IMR-90 (cell line): ENCODE results near the gene ERICH2. TPM values are rescaled to one million over a fixed set of nuclear protein-coding genes. Genes with fewer than 3 reads are reported as not detected.

Source experiments
- ATAC-seq: fragments of 200-7000 bp; cut with Tn5 transposase; 2 replicates; pipeline ENCODE4 v1.9.1; 2020; ENCODE audit warnings: low read depth, mild to moderate bottlenecking, moderate library complexity
- BruUV-seq: library from RNA; stranded (reverse); fragments of 400-500 nt; replicated peaks from 2 replicates; lab custom pipeline; 2021; lab: Mats Ljungman, UMichigan
- CTCF ChIA-PET: fragments of 300-600 bp; formaldehyde crosslinking; extraction: SDS; loops from one replicate; lab custom pipeline; 2021; ENCODE audit warnings: antibody characterized with exemption; lab: Yijun Ruan, JAX
- POLR2A ChIA-PET: fragments of 300-600 bp; sonication (Branson Sonifier 250); formaldehyde crosslinking; loops from one replicate; lab custom pipeline; 2022; ENCODE audit warnings: antibody characterized with exemption; ENCODE audit not compliant: unreplicated experiment; lab: Charles Lee
- DNase-seq: peaks from one replicate; pipeline ENCODE4 v3.0.0; 2013
- H2AFZ ChIP-seq: replicated peaks from 2 replicates; pipeline ENCODE3; 2013; ENCODE audit warnings: low read length, mild to moderate bottlenecking; ENCODE audit not compliant: poor library complexity
- H2AK5ac ChIP-seq: 2 replicates; pipeline ENCODE4 v1.6.1; 2013; ENCODE audit warnings: low read depth, low read length, inconsistent platforms
- H2AK9ac ChIP-seq: replicated peaks from 2 replicates; pipeline ENCODE3; 2013; ENCODE audit warnings: mild to moderate bottlenecking, low read depth, low read length, moderate library complexity; ENCODE audit not compliant: poor library complexity
- H2BK120ac ChIP-seq: 2 replicates; pipeline ENCODE4 v1.6.1; 2013; ENCODE audit warnings: low read depth, low read length, inconsistent platforms
- H2BK15ac ChIP-seq: 3 replicates; pipeline ENCODE4 v1.6.1; 2013; ENCODE audit warnings: low read depth, low read length, inconsistent platforms
- H2BK20ac ChIP-seq: 2 replicates; pipeline ENCODE4 v1.6.1; 2013; ENCODE audit warnings: low read depth, mild to moderate bottlenecking, inconsistent platforms, low read length, moderate library complexity
- H2BK5ac ChIP-seq: 2 replicates; pipeline ENCODE4 v1.6.1; 2013; ENCODE audit warnings: mild to moderate bottlenecking, low read depth, low read length, inconsistent platforms; ENCODE audit not compliant: poor library complexity, severe bottlenecking
- H3K14ac ChIP-seq: replicated peaks from 2 replicates; pipeline ENCODE4 v1.6.1; 2013; ENCODE audit warnings: low read depth, low read length, inconsistent platforms
- H3K18ac ChIP-seq: 2 replicates; pipeline ENCODE4 v1.6.1; 2013; ENCODE audit warnings: low read depth, low read length, control low read depth
- H3K23ac ChIP-seq: 2 replicates; pipeline ENCODE4 v1.6.1; 2013; ENCODE audit warnings: low read depth, low read length, inconsistent platforms
- H3K27ac ChIP-seq: 2 replicates; pipeline ENCODE4 v1.5.1; 2013; ENCODE audit warnings: mild to moderate bottlenecking, control low read depth, low read length; ENCODE audit not compliant: insufficient read depth
- H3K27me3 ChIP-seq: 2 replicates; pipeline ENCODE4 v1.6.1; 2013; ENCODE audit warnings: low read length; ENCODE audit not compliant: control insufficient read depth, insufficient read depth
- H3K36me3 ChIP-seq: 2 replicates; pipeline ENCODE4 v1.6.1; 2013; ENCODE audit warnings: low read length, mixed read lengths; ENCODE audit not compliant: control insufficient read depth, insufficient read depth
- H3K4ac ChIP-seq: 2 replicates; pipeline ENCODE4 v1.6.1; 2013; ENCODE audit warnings: low read depth, low read length, inconsistent platforms
- H3K4me1 ChIP-seq: 2 replicates; pipeline ENCODE4 v1.6.1; 2013; ENCODE audit warnings: low read length, mixed read lengths; ENCODE audit not compliant: control insufficient read depth, insufficient read depth
- H3K4me2 ChIP-seq: 2 replicates; pipeline ENCODE4 v1.6.1; 2013; ENCODE audit warnings: low read depth, mild to moderate bottlenecking, control low read depth, low read length, moderate library complexity
- H3K4me3 ChIP-seq: 2 replicates; pipeline ENCODE4 v1.5.1; 2013; ENCODE audit warnings: low read depth, mild to moderate bottlenecking, control low read depth, low read length, moderate library complexity; ENCODE audit not compliant: insufficient read depth
- H3K56ac ChIP-seq: 2 replicates; pipeline ENCODE4 v1.6.1; 2013; ENCODE audit warnings: low read length, inconsistent platforms; ENCODE audit not compliant: insufficient read depth; ENCODE audit errors: extremely low read depth
- H3K79me1 ChIP-seq, 2 experiments: 2 replicates each; pipeline ENCODE4 v1.6.1; 2013; ENCODE audit warnings: low read length in 2 of 2, inconsistent platforms in 1 of 2, low read depth in 1 of 2
- H3K9ac ChIP-seq: 2 replicates; pipeline ENCODE4 v1.6.1; 2013; ENCODE audit warnings: low read depth, low read length, control low read depth
- H3K9me1 ChIP-seq: 2 replicates; pipeline ENCODE4 v1.6.1; 2013; ENCODE audit warnings: low read length, inconsistent platforms; ENCODE audit not compliant: insufficient read depth
- H3K9me3 ChIP-seq: 2 replicates; pipeline ENCODE4 v1.6.1; 2013; ENCODE audit warnings: low read length; ENCODE audit not compliant: control insufficient read depth, insufficient read depth
- H4K20me1 ChIP-seq: 2 replicates; pipeline ENCODE4 v1.6.1; 2013; ENCODE audit warnings: low read length, inconsistent platforms; ENCODE audit not compliant: insufficient read depth
- H4K5ac ChIP-seq: 2 replicates; pipeline ENCODE4 v1.6.1; 2013; ENCODE audit warnings: mild to moderate bottlenecking, low read depth, low read length, control low read depth
- H4K8ac ChIP-seq, 2 experiments: 2 replicates each; pipeline ENCODE4 v1.6.1; 2013; ENCODE audit warnings: low read depth in 2 of 2, low read length in 2 of 2, control low read depth in 1 of 2, inconsistent platforms in 1 of 2
- H4K91ac ChIP-seq: 2 replicates; pipeline ENCODE4 v1.6.1; 2013; ENCODE audit warnings: low read depth, low read length, inconsistent platforms; ENCODE audit not compliant: insufficient read depth
- BHLHE40 ChIP-seq: fragments of 150-350 bp; IDR thresholded peaks from 2 replicates; pipeline ENCODE4 v1.6.1; 2016; ENCODE audit warnings: mild to moderate bottlenecking, low read depth, low read length
- CEBPB ChIP-seq: IDR thresholded peaks from 2 replicates; pipeline ENCODE4 v1.6.1; 2012; ENCODE audit warnings: low read depth, low read length, improper control_type of control experiment
- CHD1 ChIP-seq: IDR thresholded peaks from 2 replicates; pipeline ENCODE4 v1.6.1; 2012; ENCODE audit warnings: low read depth, low read length, improper control_type of control experiment
- FOS ChIP-seq: fragments of 150-350 bp; IDR thresholded peaks from 2 replicates; pipeline ENCODE4 v1.6.1; 2016; ENCODE audit warnings: low read depth, low read length
- MAFK ChIP-seq: IDR thresholded peaks from 2 replicates; pipeline ENCODE4 v1.6.1; 2012; ENCODE audit warnings: low read depth, low read length, improper control_type of control experiment
- MAZ ChIP-seq: IDR thresholded peaks from 2 replicates; pipeline ENCODE4 v1.6.1; 2012; ENCODE audit warnings: low read depth, mild to moderate bottlenecking, low read length, improper control_type of control experiment, moderate library complexity, borderline replicate concordance
- MXI1 ChIP-seq: IDR thresholded peaks from 2 replicates; pipeline ENCODE4 v1.6.1; 2012; ENCODE audit warnings: low read depth, mild to moderate bottlenecking, low read length, moderate library complexity, borderline replicate concordance
- NFE2L2 ChIP-seq: fragments of 150-350 bp; IDR thresholded peaks from 2 replicates; pipeline ENCODE4 v1.6.1; 2016; ENCODE audit warnings: low read depth, mild to moderate bottlenecking, low read length
- POLR2A ChIP-seq: IDR thresholded peaks from 2 replicates; pipeline ENCODE4 v1.6.1; 2012; ENCODE audit warnings: mild to moderate bottlenecking, low read depth, low read length
- RAD21 ChIP-seq: IDR thresholded peaks from 2 replicates; pipeline ENCODE4 v1.6.1; 2012; ENCODE audit warnings: low read length, improper control_type of control experiment
- RCOR1 ChIP-seq: IDR thresholded peaks from 2 replicates; pipeline ENCODE4 v1.6.1; 2012; ENCODE audit warnings: mild to moderate bottlenecking, low read length, improper control_type of control experiment; ENCODE audit not compliant: insufficient replicate concordance
- RFX5 ChIP-seq: IDR thresholded peaks from 2 replicates; pipeline ENCODE4 v1.8.0; 2012; ENCODE audit warnings: low read depth, mild to moderate bottlenecking, low read length, moderate library complexity
- SMC3 ChIP-seq: fragments of 150-350 bp; IDR thresholded peaks from 2 replicates; pipeline ENCODE4 v1.6.1; 2016; ENCODE audit warnings: low read depth, mild to moderate bottlenecking, antibody characterized with exemption, low read length, moderate library complexity
- WGBS, 2 experiments: methylation state at CpG; one replicate each; pipeline versions ENCODE4 v1.1.5 to v1.1.7; 2013; ENCODE audit warnings: missing lambda C conversion rate in 2 of 2; ENCODE audit not compliant: insufficient read length in 1 of 2; ENCODE audit errors: extremely low coverage in 2 of 2; 5-methylcytosine and 5-hydroxymethylcytosine counted together
- dilution Hi-C: fragments of 300-500 bp; cut with HindIII; formaldehyde crosslinking; loops from one replicate; pipeline ENCODE4 v1.14.3; 2018; ENCODE audit warnings: low sequenced_read_pairs; ENCODE audit not compliant: unreplicated experiment
- in situ Hi-C: fragments of 300-500 bp; cut with MboI; formaldehyde crosslinking; loops from 3 replicates; pipeline ENCODE4 v1.14.3; 2019; ENCODE audit warnings: low sequenced_read_pairs, inconsistent platforms, mixed read lengths
- intact Hi-C: fragments of 100-400 bp; cut with micrococcal nuclease; formaldehyde crosslinking; loops from 2 replicates; pipeline ENCODE4 v1.10.0; 2022
- polyA plus RNA-seq, 3 experiments: library from polyadenylated mRNA; depleted of rRNA; stranded (reverse); fragments of >200 nt; gene quantifications; 2 replicates each; pipeline ENCODE4 v1.2.3, GENCODE V29; 2012; ENCODE audit warnings: low replicate concordance in 1 of 3
- total RNA-seq: library from RNA; depleted of rRNA; stranded (reverse); fragments of >200 nt; gene quantifications from 2 replicates; pipeline ENCODE4 v1.2.3, GENCODE V29; 2012
- TF ChIP-seq, protein P1 (sequence below): conservative IDR thresholded peaks from 2 replicates; pipeline ENCODE4 v1.5.1; 2012; ENCODE audit warnings: mild to moderate bottlenecking, low read depth, low read length, improper control_type of control experiment
- TF ChIP-seq, protein P2 (sequence below): fragments of 150-350 bp; IDR thresholded peaks from 2 replicates; pipeline ENCODE4 v1.6.1; 2016; ENCODE audit warnings: low read depth, mild to moderate bottlenecking, low read length, moderate library complexity, borderline replicate concordance
- TF ChIP-seq, protein P3 (sequence below): fragments of 150-350 bp; IDR thresholded peaks from 2 replicates; pipeline ENCODE4 v1.6.1; 2017; ENCODE audit warnings: mild to moderate bottlenecking, antibody characterized with exemption, low read length, low read depth

The ERICH2 gene
- total and polyA plus RNA-seq, 2 of the 4 experiments (the other 2 are of a cell fraction): not detected

DNA sequence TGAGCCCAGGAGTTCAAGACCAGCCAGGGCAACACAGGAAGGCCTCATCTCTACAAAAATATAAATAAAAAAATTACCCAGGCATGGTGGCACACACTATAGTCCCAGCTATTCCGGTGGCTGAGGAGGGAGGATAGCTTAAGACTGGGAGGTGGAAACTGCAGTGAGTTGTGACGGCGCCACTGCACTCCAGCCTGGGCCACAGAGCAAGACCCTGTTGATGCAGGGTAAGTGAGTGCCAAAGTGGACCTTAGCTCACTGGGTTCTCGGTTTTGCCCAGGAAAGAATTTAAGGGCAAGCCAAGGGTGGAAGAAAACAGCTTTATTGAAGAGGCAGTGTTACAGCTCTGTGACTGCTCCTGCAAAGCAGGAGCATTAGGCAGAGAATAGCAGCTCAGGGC is 6.9 kb upstream of the ERICH2 start:
- Histone ChIP-seq H2AK9ac (no peak overlapping the region), H2BK15ac (no peak overlapping the region), H3K4me1 (no peaks in the 10 kb centered on the region), H2AK5ac (no peak overlapping the region), H3K56ac (no peak overlapping the region), H2BK120ac (no peak overlapping the region), H3K18ac (no peak overlapping the region), H3K36me3 (no peaks in the 10 kb centered on the region), H2BK20ac (no peak overlapping the region), H3K27me3 (no peaks in the 10 kb centered on the region), H3K4ac (no peak overlapping the region), H3K79me1 (no peaks in the 10 kb centered on the region), H3K14ac (no peak overlapping the region), H2AFZ (no peak overlapping the region), H4K5ac (no peak overlapping the region), H2BK5ac (no peak overlapping the region), H3K4me3 (no peak overlapping the region), H3K9ac (no peak overlapping the region), H3K9me3 (no peaks in the 10 kb centered on the region), H3K4me2 (no peak overlapping the region), H4K8ac (no peak overlapping the region), H3K27ac (no peak overlapping the region), H3K9me1 (no peaks in the 10 kb centered on the region), H4K91ac (no peak overlapping the region), H3K23ac (no peak overlapping the region), H4K20me1 (no peaks in the 10 kb centered on the region)
- BruUV-seq: no TSS peak
- WGBS, 2 experiments: 76% methylated on average over 3 of the region's 4 CpGs; no CpG with 5 or more reads in 1 of the 2 experiments
- ChIA-PET CTCF (no interaction called here), POLR2A (no interaction called here)
- dilution Hi-C loops: no loop called here
- intact Hi-C loops: no loop called here
- in situ Hi-C loops: no loop called here
- TF ChIP-seq RFX5: no peak
- no peak for TF ChIP-seq BHLHE40
- TF ChIP-seq, protein P1, sequence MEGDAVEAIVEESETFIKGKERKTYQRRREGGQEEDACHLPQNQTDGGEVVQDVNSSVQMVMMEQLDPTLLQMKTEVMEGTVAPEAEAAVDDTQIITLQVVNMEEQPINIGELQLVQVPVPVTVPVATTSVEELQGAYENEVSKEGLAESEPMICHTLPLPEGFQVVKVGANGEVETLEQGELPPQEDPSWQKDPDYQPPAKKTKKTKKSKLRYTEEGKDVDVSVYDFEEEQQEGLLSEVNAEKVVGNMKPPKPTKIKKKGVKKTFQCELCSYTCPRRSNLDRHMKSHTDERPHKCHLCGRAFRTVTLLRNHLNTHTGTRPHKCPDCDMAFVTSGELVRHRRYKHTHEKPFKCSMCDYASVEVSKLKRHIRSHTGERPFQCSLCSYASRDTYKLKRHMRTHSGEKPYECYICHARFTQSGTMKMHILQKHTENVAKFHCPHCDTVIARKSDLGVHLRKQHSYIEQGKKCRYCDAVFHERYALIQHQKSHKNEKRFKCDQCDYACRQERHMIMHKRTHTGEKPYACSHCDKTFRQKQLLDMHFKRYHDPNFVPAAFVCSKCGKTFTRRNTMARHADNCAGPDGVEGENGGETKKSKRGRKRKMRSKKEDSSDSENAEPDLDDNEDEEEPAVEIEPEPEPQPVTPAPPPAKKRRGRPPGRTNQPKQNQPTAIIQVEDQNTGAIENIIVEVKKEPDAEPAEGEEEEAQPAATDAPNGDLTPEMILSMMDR: no peak
- TF ChIP-seq, protein P2, sequence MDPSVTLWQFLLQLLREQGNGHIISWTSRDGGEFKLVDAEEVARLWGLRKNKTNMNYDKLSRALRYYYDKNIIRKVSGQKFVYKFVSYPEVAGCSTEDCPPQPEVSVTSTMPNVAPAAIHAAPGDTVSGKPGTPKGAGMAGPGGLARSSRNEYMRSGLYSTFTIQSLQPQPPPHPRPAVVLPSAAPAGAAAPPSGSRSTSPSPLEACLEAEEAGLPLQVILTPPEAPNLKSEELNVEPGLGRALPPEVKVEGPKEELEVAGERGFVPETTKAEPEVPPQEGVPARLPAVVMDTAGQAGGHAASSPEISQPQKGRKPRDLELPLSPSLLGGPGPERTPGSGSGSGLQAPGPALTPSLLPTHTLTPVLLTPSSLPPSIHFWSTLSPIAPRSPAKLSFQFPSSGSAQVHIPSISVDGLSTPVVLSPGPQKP: no peak
- no peak for TF ChIP-seq NFE2L2
- no peak for TF ChIP-seq CEBPB
- no peak for TF ChIP-seq FOS
- TF ChIP-seq, protein P3, sequence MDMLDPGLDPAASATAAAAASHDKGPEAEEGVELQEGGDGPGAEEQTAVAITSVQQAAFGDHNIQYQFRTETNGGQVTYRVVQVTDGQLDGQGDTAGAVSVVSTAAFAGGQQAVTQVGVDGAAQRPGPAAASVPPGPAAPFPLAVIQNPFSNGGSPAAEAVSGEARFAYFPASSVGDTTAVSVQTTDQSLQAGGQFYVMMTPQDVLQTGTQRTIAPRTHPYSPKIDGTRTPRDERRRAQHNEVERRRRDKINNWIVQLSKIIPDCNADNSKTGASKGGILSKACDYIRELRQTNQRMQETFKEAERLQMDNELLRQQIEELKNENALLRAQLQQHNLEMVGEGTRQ: no peak
- TF ChIP-seq MAZ: no peak
- no peak for TF ChIP-seq POLR2A
- no peak for TF ChIP-seq RCOR1
- no peak for TF ChIP-seq MAFK
- no peak for TF ChIP-seq RAD21
- TF ChIP-seq CHD1: no peak
- no peak for TF ChIP-seq MXI1
- TF ChIP-seq SMC3: no peak
- DNase-seq (no peak), ATAC-seq (no peak)
